Ovary (tissue), 9 donors: Measurements from ENCODE around the gene CACYBP. TPM values are rescaled to one million over a fixed set of nuclear protein-coding genes. Genes with fewer than 3 reads are reported as not detected.
A peak's percentile ranks its signal among the peaks of the same experiment; 100 is the strongest.
"Not testable (repeated sequence)": the region's sequence is repeated elsewhere in the genome, so short reads cannot be mapped to it uniquely, and the experiment has no call there.

Experiments
- DNase-seq, 5 donors: peaks; one replicate each; pipeline ENCODE4 v3.0.0-alpha.2; 2019 to 2020
- H3K27ac ChIP-seq, 2 donors: fragments of 200-600 bp; one replicate each; pipeline versions ENCODE4 v1.5.1 to v1.8.0; 2019 to 2022
- H3K27me3 ChIP-seq: fragments of 200-600 bp; one replicate; pipeline ENCODE4 v1.8.0; 2022
- H3K36me3 ChIP-seq: fragments of 200-600 bp; sonication (generic); one replicate; pipeline ENCODE4 v1.5.1; 2019
- H3K4me1 ChIP-seq: one replicate; pipeline ENCODE4 v1.8.1; 2013; ENCODE audit warnings: mild to moderate bottlenecking, moderate library complexity; ENCODE audit not compliant: insufficient read depth
- H3K4me3 ChIP-seq: fragments of 200-600 bp; sonication (generic); one replicate; pipeline ENCODE4 v1.5.1; 2017
- H3K9me3 ChIP-seq, 2 donors: fragments of 200-600 bp in 1 of 2; sonication (generic) in 1 of 2; one replicate each; pipeline versions ENCODE4 v1.5.1 to v1.8.1; 2013 to 2019; ENCODE audit warnings: mild to moderate bottlenecking in 1 of 2, moderate library complexity in 1 of 2
- EP300 ChIP-seq: sonication (generic); formaldehyde crosslinking; IDR thresholded peaks from one replicate; pipeline ENCODE4 v1.6.1; 2017; ENCODE audit warnings: antibody characterized with exemption
- POLR2A ChIP-seq: fragments of 450-650 bp; IDR thresholded peaks from one replicate; pipeline ENCODE4 v1.6.1; 2017; ENCODE audit warnings: antibody characterized with exemption, mild to moderate bottlenecking, moderate library complexity
- WGBS, 3 donors: extraction: QIAGEN DNeasy Blood & Tissue Kit in 1 of 3; methylation state at CpG; one replicate each; pipeline versions ENCODE4 v1.1.5 to v1.1.7; 2013 to 2017; 5-methylcytosine and 5-hydroxymethylcytosine counted together
- intact Hi-C, 4 donors: fragments of 100-400 bp; cut with DNase I; formaldehyde crosslinking; loops; one replicate each; pipeline versions ENCODE4 v1.11.0 to v1.15.1; 2022 to 2023
- polyA plus RNA-seq, 2 donors: library from polyadenylated mRNA; stranded (reverse); fragments of 200-250 nt in 1 of 2; fragments of 350-450 nt in 1 of 2; fragmentation: Illumina TruSeq in 1 of 2; extraction: RNeasy Lipid Tissue Mini Kit (QIAGEN cat#74804) in 1 of 2; gene quantifications; one replicate each; pipeline ENCODE4 v1.2.3, GENCODE V29; 2013 to 2014
- total RNA-seq, 7 donors: library from RNA; depleted of rRNA in 2 of 7; stranded (reverse); fragments of >200 nt in 2 of 7; fragmentation: NEBNext Ultra II Directional in 3 of 7; extraction: Animal tissue kit (Norgen Biotek cat#: 25700) in 3 of 7; gene quantifications; one replicate each; pipeline versions ENCODE4 v1.1.0 to v1.2.4, GENCODE V29; 2016 to 2023
- TF ChIP-seq, protein P1 (sequence below), 3 donors: fragments of 450-650 bp in 2 of 3; fragments of 200-600 bp in 1 of 3; IDR thresholded peaks; one replicate each; pipeline versions ENCODE4 v1.5.1 to v1.8.0; 2016 to 2022; ENCODE audit warnings: antibody characterized with exemption in 3 of 3, mild to moderate bottlenecking in 1 of 3
- donor health status: DM: no; HTN: no; CAD: no; lungs with moderate emphysema.
- donor health status: DM: no; HTN: no; CAD: no.
- donor health status: Bipolar disorder and iron deficiency.
- donor health status: DM: yes; HTN: yes; CAD: no.
- donor health status: DM: no; HTN: no; CAD: no.
- donor health status: DM: yes; HTN: yes; CAD: no.

The CACYBP gene
- total and polyA plus RNA-seq, 9 donors: 58.4 to 171 (median 75.0) TPM

- Histone ChIP-seq H3K27me3 (no peaks in the 10 kb centered on the region), H3K27ac (no peak overlapping the region), H3K36me3 (no peaks in the 10 kb centered on the region), H3K4me1 (no peaks in the 10 kb centered on the region), H3K9me3 (no peaks in the 10 kb centered on the region), H3K4me3 (no peak overlapping the region)
- no peak for TF ChIP-seq EP300
- no peak for TF ChIP-seq POLR2A
- TF ChIP-seq, protein P1, sequence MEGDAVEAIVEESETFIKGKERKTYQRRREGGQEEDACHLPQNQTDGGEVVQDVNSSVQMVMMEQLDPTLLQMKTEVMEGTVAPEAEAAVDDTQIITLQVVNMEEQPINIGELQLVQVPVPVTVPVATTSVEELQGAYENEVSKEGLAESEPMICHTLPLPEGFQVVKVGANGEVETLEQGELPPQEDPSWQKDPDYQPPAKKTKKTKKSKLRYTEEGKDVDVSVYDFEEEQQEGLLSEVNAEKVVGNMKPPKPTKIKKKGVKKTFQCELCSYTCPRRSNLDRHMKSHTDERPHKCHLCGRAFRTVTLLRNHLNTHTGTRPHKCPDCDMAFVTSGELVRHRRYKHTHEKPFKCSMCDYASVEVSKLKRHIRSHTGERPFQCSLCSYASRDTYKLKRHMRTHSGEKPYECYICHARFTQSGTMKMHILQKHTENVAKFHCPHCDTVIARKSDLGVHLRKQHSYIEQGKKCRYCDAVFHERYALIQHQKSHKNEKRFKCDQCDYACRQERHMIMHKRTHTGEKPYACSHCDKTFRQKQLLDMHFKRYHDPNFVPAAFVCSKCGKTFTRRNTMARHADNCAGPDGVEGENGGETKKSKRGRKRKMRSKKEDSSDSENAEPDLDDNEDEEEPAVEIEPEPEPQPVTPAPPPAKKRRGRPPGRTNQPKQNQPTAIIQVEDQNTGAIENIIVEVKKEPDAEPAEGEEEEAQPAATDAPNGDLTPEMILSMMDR (IDR thresholded peaks at IDR 0.05): no peak
- no peak for DNase-seq
- intact Hi-C loops: no loop called here
- 40 to 80% (median 74%) methylated on average over 1 of the region's 1 CpG for WGBS, 3 donors
Observed at GRCh38 chr1:175013445-175013844, 13.7 kb downstream of the CACYBP start.

DNA sequence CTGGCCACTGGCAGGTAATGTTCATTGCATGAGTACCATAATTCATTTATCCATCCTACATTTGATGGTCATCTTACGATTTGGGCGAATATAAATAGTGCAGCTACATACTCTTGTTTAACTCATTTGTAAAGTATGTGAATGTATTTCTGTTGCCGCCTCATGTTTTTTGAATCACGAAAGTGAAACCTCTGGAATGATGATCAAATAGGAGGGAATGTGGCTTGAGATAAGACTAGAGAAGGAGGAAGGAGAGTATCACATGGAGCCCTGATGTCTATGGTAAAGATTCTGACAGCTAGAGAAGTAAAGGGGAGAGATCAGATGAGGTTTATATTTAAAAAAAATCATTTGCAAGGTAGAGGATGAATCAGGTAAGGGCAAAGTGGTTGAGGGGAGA is 15.5 kb downstream of the CACYBP start:
- TF ChIP-seq, protein P1 (IDR thresholded peaks at IDR 0.05): no peak
- TF ChIP-seq EP300 (no peak), POLR2A (no peak)
- H3K9me3 ChIP-seq: no peaks in the 10 kb centered on the region
- WGBS, 3 donors: 46 to 72% (median 66%) methylated on average over 4 of the region's 4 CpGs
- intact Hi-C loops: no loop called here
- no peaks in the 10 kb centered on the region for H3K4me1 ChIP-seq
- H3K27ac ChIP-seq: no peak overlapping the region
- no peaks in the 10 kb centered on the region for H3K36me3 ChIP-seq
- DNase-seq: no peak
- no peaks in the 10 kb centered on the region for H3K27me3 ChIP-seq
- no peak overlapping the region for H3K4me3 ChIP-seq

- 84 to 88% (median 86%) methylated on average over 3 of the region's 3 CpGs for whole genome bisulfite sequencing, 3 donors
- Histone ChIP-seq H3K27me3 (no peaks in the 10 kb centered on the region), H3K9me3 (no peaks in the 10 kb centered on the region), H3K36me3 (no peaks in the 10 kb centered on the region), H3K4me3 (no peak overlapping the region), H3K27ac (no peak overlapping the region), H3K4me1 (peaks cover 3% of the 10 kb centered on the region)
- intact Hi-C loops: no loop called here
- DNase-seq: no peak
- no peak for TF ChIP-seq POLR2A
- TF ChIP-seq, protein P1 (IDR thresholded peaks at IDR 0.05): no peak
- no peak for TF ChIP-seq EP300
Observed at GRCh38 chr1:175019524-175019923, 19.8 kb downstream of the CACYBP start.

DNA sequence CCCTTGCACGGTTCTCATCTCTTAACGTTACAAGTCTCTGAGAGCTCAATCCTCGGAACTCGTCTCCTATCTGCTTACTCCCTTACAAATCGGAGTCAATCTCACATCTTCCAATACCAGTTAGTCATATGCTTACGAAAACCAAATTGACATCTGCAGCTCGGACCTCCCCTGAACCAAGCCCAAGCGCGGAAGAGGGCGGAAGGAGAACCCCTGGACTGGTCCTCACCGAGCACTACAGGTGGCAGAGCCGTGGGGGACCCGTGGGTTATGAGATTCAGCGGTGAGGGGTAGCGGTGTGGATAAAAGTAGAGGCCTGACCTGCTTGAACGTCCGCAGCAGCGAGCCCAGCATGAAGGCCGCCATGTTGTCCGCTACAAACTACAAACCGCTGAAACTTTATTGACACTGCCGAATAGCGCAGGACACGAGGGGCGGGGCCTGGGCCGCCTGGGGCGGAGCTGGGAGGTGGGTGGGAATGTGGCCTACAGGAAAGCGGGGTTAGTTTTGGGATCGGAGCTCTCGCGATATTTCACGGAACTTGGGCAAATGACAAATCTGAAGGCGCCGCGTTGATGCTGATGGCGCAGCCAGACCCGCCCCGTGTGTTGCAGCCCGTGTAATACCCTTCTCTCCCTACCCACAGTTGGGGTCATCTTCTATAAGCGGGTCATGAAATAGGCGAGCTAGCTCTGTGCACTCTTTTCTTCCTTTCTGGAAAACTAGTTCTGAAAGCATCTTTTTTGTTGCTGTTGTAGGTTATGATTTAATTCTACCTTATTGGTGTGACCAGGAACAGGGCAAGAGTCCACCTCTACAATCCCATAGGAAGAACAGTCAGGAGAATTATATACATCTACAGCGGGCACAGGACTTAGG is 23.5 kb downstream of the CACYBP start, which contains the start of gene MRPS14:
Gene MRPS14, minus strand, starts transcription at position 383 of the 879 bp plus-strand sequence. Its CDS starts 17 bp downstream, at position 366.
- H3K4me1 ChIP-seq: peaks cover 3% of the 10 kb centered on the region
- DNase-seq: peak; percentile 98 to 99 (median 98)
- TF ChIP-seq POLR2A (peak; percentile 71), EP300 (no peak)
- TF ChIP-seq, protein P1 (IDR thresholded peaks at IDR 0.05): peak in 1 of 3 donors; percentile 10
- peak within 1 kb of the TSS; percentile 96 for H3K4me3 ChIP-seq
- H3K36me3 ChIP-seq: no peaks in the 10 kb centered on the region
- H3K27me3 ChIP-seq: no peaks in the 10 kb centered on the region
- intact Hi-C loops: loop anchor here in 1 of 4 donors (1.0 kb wide), 1 partner anchor 24 kb away; the partner anchor contains the start of gene CACYBP
- WGBS, 3 donors: 2 to 3% (median 3%) methylated on average over 42 of the region's 42 CpGs
- peak within 1 kb of the TSS; percentile 73 to 76 for H3K27ac ChIP-seq
- H3K9me3 ChIP-seq: no peaks in the 10 kb centered on the region

DNA sequence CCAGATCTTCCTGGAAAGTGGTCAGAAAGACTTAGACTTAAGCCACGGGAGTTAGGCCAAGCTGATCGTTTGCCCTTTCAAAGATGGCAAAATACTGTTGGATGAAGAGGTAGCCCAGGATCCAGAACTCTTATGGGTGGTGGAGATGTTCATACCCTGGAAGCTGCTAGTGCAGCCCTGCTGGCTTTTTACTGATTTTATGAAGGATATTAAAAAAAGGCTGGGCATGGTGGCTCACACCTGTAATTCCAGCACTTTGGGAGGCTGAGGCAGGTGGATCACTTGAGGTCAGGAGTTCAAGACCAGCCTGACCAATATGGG is 24.1 kb downstream of the CACYBP start:
- peak overlapping the region in 1 of 2 donors; percentile 73 for H3K27ac ChIP-seq
- not testable (repeated sequence) for H3K36me3 ChIP-seq, H3K9me3 ChIP-seq, DNase-seq, H3K27me3 ChIP-seq, H3K4me1 ChIP-seq
- peak overlapping the region; percentile 96 for H3K4me3 ChIP-seq
- 79 to 89% (median 81%) methylated on average over 2 of the region's 2 CpGs for WGBS, 3 donors
- intact Hi-C loops: loop anchor here in 1 of 4 donors (1.0 kb wide), 1 partner anchor 25 kb away; the partner anchor contains the start of gene CACYBP
